Measurements from ENCODE around the gene ADAM10. TPM values are rescaled to one million over a fixed set of nuclear protein-coding genes. Genes with fewer than 3 reads are reported as not detected.
"Not testable (repeated sequence)": the region's sequence is repeated elsewhere in the genome, so short reads cannot be mapped to it uniquely, and the experiment has no call there.

The ADAM10 gene
- total RNA-seq, 6 donors from 2014 or later: 64.5 to 139 (median 93.5) TPM

DNA sequence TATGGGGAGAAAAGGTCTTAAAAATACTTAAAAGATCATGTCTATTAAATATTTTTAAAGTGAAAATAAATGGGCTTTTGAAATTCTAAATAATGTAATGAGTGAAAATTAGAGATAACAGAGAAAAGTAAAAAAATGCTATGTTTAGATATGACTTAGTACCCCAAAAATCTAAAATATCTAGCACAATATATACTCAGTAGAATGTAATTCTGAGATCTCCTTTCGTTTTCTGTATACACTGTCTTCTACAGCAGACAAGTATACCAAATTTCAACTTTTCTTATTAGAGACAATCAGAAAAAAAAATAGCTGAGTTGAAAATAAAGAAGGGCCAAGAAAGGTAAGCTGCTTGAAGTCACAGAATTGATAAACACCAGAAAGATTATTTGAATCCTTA lies 140.8 kb downstream of the ADAM10 start:
- H3K27me3 ChIP-seq: no peaks in the 10 kb centered on the region
- no peak overlapping the region for H3K27ac ChIP-seq
- DNase-seq (no peak), ATAC-seq (ENCODE audit: low FRiP score in 2 of 2) (no peak)
- peaks cover 0 to under 1% (median under 1%) of the 10 kb centered on the region in 4 donors for H3K9me3 ChIP-seq
- no peaks in the 10 kb centered on the region for H3K4me1 ChIP-seq
- peaks cover 0 to 30% (median 6%) of the 10 kb centered on the region in 4 donors for H3K36me3 ChIP-seq
- H3K4me3 ChIP-seq: no peak overlapping the region
- 91 to 95% methylated on average over 1 of the region's 1 CpG for WGBS, 2 donors
- TF ChIP-seq EP300 (IDR thresholded peaks at IDR 0.05) (no peak), CTCF (IDR thresholded peaks at IDR 0.05) (no peak), POLR2A (IDR thresholded peaks at IDR 0.05) (no peak), POLR2AphosphoS5 (IDR thresholded peaks at IDR 0.05) (no peak)

- Histone ChIP-seq H3K9me3 (no peaks in the 10 kb centered on the region), H3K36me3 (peaks cover 0 to 31% (median 4%) of the 10 kb centered on the region in 4 donors), H3K4me3 (no peak overlapping the region), H3K27me3 (no peaks in the 10 kb centered on the region), H3K27ac (no peak overlapping the region), H3K4me1 (no peaks in the 10 kb centered on the region)
- DNase-seq: no peak
- TF ChIP-seq EP300 (IDR thresholded peaks at IDR 0.05): no peak
- no peak for TF ChIP-seq POLR2A (IDR thresholded peaks at IDR 0.05)
- no peak for TF ChIP-seq CTCF (IDR thresholded peaks at IDR 0.05)
- TF ChIP-seq POLR2AphosphoS5 (IDR thresholded peaks at IDR 0.05): no peak
- ATAC-seq (ENCODE audit: low FRiP score in 2 of 2): no peak
- 79 to 83% methylated on average over 5 of the region's 5 CpGs for WGBS, 2 donors
Observed at GRCh38 chr15:58608129-58608590, 141.3 kb downstream of the ADAM10 start.

DNA sequence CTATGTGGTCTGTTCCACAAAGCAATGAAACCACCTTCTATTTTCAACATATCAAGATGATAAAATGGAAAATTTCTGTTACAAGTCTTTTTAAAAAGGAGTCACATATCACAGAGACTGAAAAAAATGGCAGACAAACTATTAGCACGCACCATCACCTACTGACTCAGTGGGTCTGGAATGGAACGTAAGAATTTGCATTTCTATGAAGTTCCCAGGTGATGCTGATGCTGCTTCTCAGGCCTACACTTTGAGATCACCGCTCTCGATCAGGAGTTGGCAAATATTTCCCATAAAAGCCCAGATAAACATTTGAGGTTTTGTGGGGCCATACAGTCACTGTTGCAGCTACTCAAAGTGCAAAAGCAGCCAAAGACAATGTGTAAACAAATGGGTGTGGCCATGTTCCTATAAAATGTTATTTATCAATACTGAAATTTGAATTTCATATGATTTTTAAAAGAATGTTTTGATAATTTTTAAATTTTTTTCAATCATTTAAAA lies 142.9 kb downstream of the ADAM10 start:
- DNase-seq (no peak), ATAC-seq (ENCODE audit: low FRiP score in 2 of 2) (no peak)
- Histone ChIP-seq H3K4me3 (no peak overlapping the region), H3K27me3 (no peaks in the 10 kb centered on the region), H3K36me3 (peaks cover 0 to 37% (median 4%) of the 10 kb centered on the region in 4 donors), H3K4me1 (no peaks in the 10 kb centered on the region), H3K9me3 (no peaks in the 10 kb centered on the region), H3K27ac (no peak overlapping the region)
- no peak for TF ChIP-seq POLR2AphosphoS5 (IDR thresholded peaks at IDR 0.05)
- TF ChIP-seq CTCF (IDR thresholded peaks at IDR 0.05): no peak
- no peak for TF ChIP-seq EP300 (IDR thresholded peaks at IDR 0.05)
- TF ChIP-seq POLR2A (IDR thresholded peaks at IDR 0.05): no peak
- WGBS, 2 donors: 94 to 98% methylated on average over 4 of the region's 4 CpGs

- H3K4me3 ChIP-seq: no peak overlapping the region
- WGBS, 2 donors: 90 to 93% methylated on average over 3 of the region's 3 CpGs
- DNase-seq: no peak
- ATAC-seq (ENCODE audit: low FRiP score in 2 of 2): no peak
- no peak overlapping the region for H3K27ac ChIP-seq
- no peaks in the 10 kb centered on the region for H3K27me3 ChIP-seq
- H3K36me3 ChIP-seq: peaks cover 0 to 37% (median 4%) of the 10 kb centered on the region in 4 donors
- H3K9me3 ChIP-seq: no peaks in the 10 kb centered on the region
- no peak for TF ChIP-seq POLR2AphosphoS5 (IDR thresholded peaks at IDR 0.05)
- no peaks in the 10 kb centered on the region for H3K4me1 ChIP-seq
Observed at GRCh38 chr15:58605931-58606530, 143.5 kb downstream of the ADAM10 start.

DNA sequence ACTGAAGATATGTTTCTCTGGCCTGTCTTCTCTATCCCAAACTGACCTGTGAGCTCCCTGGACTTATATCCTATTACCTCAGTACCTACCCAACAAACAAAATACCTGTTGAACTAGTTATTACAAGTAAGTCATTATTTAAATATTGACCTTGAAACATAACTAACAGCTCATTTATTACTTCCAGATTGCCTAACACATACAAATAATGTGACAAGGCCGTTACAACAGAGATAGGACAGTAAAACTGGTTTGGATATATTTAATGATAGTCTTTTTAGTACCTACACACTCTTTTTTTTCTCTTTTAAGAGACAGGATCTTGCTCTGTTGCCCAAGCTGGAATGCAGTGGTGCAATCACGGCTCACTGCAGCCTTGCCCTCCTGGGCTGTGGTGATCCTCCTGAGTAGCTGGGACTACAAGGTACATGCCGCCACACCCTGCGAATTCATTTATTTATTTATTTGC lies 145.0 kb downstream of the ADAM10 start:
- TF ChIP-seq POLR2A (IDR thresholded peaks at IDR 0.05) (no peak), CTCF (IDR thresholded peaks at IDR 0.05) (no peak), EP300 (IDR thresholded peaks at IDR 0.05) (no peak), POLR2AphosphoS5 (IDR thresholded peaks at IDR 0.05) (no peak)
- ATAC-seq (ENCODE audit: low FRiP score in 2 of 2) (no peak), DNase-seq (no peak)
- peaks cover 0 to 21% (median 0%) of the 10 kb centered on the region in 4 donors for H3K36me3 ChIP-seq
- H3K4me1 ChIP-seq: no peaks in the 10 kb centered on the region
- no peak overlapping the region for H3K4me3 ChIP-seq
- H3K27ac ChIP-seq: no peak overlapping the region
- WGBS, 2 donors: 92% methylated on average over 4 of the region's 4 CpGs
- no peaks in the 10 kb centered on the region for H3K27me3 ChIP-seq
- H3K9me3 ChIP-seq: no peaks in the 10 kb centered on the region

GRCh38 chr15:58603927-58604326 lies 145.6 kb downstream of the ADAM10 start:
- H3K4me3 ChIP-seq; H3K4me1 ChIP-seq; ATAC-seq (ENCODE audit: low FRiP score in 2 of 2); DNase-seq; H3K9me3 ChIP-seq; H3K27me3 ChIP-seq: not testable (repeated sequence)
- WGBS, 2 donors: 90 to 99% methylated on average over 8 of the region's 8 CpGs
- peak overlapping the region in 1 of 4 donors; percentile 36 for H3K27ac ChIP-seq
- peaks cover 0 to 16% (median 0%) of the 10 kb centered on the region in 4 donors for H3K36me3 ChIP-seq
